Fibroblast of lung (primary cell): ENCODE data around the gene MYLK3. TPM values are rescaled to one million over a fixed set of nuclear protein-coding genes. Genes with fewer than 3 reads are reported as not detected.
A peak's percentile ranks its signal among the peaks of the same experiment; 100 is the strongest.

Source experiments
- DNase-seq, 2 donors: peaks; one replicate each; pipeline versions ENCODE4 v3.0.0 to v3.0.0-alpha.2; 2010; ENCODE audit warnings: low read depth in 2 of 2
- H2AFZ ChIP-seq: 2 replicates; pipeline ENCODE4 v1.5.1; 2012; ENCODE audit warnings: low read length, control low read depth, inconsistent platforms
- H3K27ac ChIP-seq: 2 replicates; pipeline ENCODE4 v1.5.1; 2011; ENCODE audit warnings: low read length, control low read depth; ENCODE audit not compliant: insufficient read depth
- H3K27me3 ChIP-seq: 2 replicates; pipeline ENCODE4 v1.5.1; 2011; ENCODE audit warnings: mild to moderate bottlenecking, low read length; ENCODE audit not compliant: control insufficient read depth, insufficient read depth
- H3K36me3 ChIP-seq: 2 replicates; pipeline ENCODE4 v1.5.1; 2011; ENCODE audit warnings: low read length; ENCODE audit not compliant: control insufficient read depth, insufficient read depth
- H3K4me1 ChIP-seq: 2 replicates; pipeline ENCODE4 v1.5.1; 2011; ENCODE audit warnings: low read length; ENCODE audit not compliant: control insufficient read depth, insufficient read depth; ENCODE audit errors: extremely low read depth
- H3K4me2 ChIP-seq: 2 replicates; pipeline ENCODE4 v1.5.1; 2011; ENCODE audit warnings: low read length, control low read depth; ENCODE audit not compliant: insufficient read depth; ENCODE audit errors: extremely low read depth
- H3K4me3 ChIP-seq, 4 experiments: fragments of 200-600 bp in 1 of 4; sonication (generic) in 1 of 4; replicated peaks in 1 of 4; 2 replicates each; pipeline ENCODE4 v1.5.1; 2011 to 2016; ENCODE audit warnings: low read length in 4 of 4, low read depth in 3 of 4, mild to moderate bottlenecking in 3 of 4, control low read depth in 2 of 4, inconsistent platforms in 1 of 4, mixed read lengths in 1 of 4; ENCODE audit not compliant: insufficient read depth in 1 of 4; ENCODE audit errors: control extremely low read depth in 1 of 4
- H3K79me2 ChIP-seq: 2 replicates; pipeline ENCODE4 v1.5.1; 2012; ENCODE audit warnings: mild to moderate bottlenecking, low read length, inconsistent platforms; ENCODE audit not compliant: control insufficient read depth, insufficient read depth
- H3K9ac ChIP-seq: 2 replicates; pipeline ENCODE4 v1.5.1; 2011; ENCODE audit warnings: mild to moderate bottlenecking, low read length, control low read depth; ENCODE audit not compliant: insufficient read depth
- H3K9me3 ChIP-seq: 2 replicates; pipeline ENCODE4 v1.5.1; 2012; ENCODE audit warnings: low read depth, low read length; ENCODE audit not compliant: control insufficient read depth, insufficient read depth
- H4K20me1 ChIP-seq: 2 replicates; pipeline ENCODE4 v1.5.1; 2011; ENCODE audit warnings: low read length; ENCODE audit not compliant: control insufficient read depth, insufficient read depth; ENCODE audit errors: extremely low read depth
- CTCF ChIP-seq, 2 donors: IDR thresholded peaks in 1 of 2; conservative IDR thresholded peaks in 1 of 2; 1 replicate in 1 of 2; 2 replicates in 1 of 2; pipeline ENCODE4 v1.5.1; 2011 to 2012; ENCODE audit warnings: low read length in 2 of 2, control low read depth in 1 of 2, inconsistent platforms in 1 of 2, low read depth in 1 of 2, mild to moderate bottlenecking in 1 of 2
- EZH2 ChIP-seq: IDR thresholded peaks from 2 replicates; pipeline ENCODE4 v1.5.1; 2012; ENCODE audit warnings: low read length, control low read depth, mild to moderate bottlenecking; ENCODE audit errors: missing control alignments
- polyA plus RNA-seq, 2 donors: library from polyadenylated mRNA; depleted of rRNA in 1 of 2; stranded (reverse) in 1 of 2; unstranded in 1 of 2; fragments of >200 nt; gene quantifications; 2 replicates each; pipeline ENCODE4 v1.2.1, GENCODE V29; 2011 to 2012; ENCODE audit warnings: missing spikeins in 1 of 2
- total RNA-seq: library from RNA; depleted of rRNA; stranded (reverse); fragments of >200 nt; gene quantifications from 2 replicates; pipeline ENCODE4 v1.2.1, GENCODE V29; 2014

The MYLK3 gene
- total and polyA plus RNA-seq, 2 donors (not counting 1 experiment from before 2014, with no cell fraction given), result 0.07 to 0.17 TPM

GRCh38 chr16:46715769-46716305 lies 32.3 kb downstream of the MYLK3 start:
- no peaks in the 10 kb centered on the region for H3K79me2 ChIP-seq
- no peaks in the 10 kb centered on the region for H3K9me3 ChIP-seq
- H3K27me3 ChIP-seq, result no peaks in the 10 kb centered on the region
- H4K20me1 ChIP-seq, result no peaks in the 10 kb centered on the region
- H3K27ac ChIP-seq, result no peak overlapping the region
- peak in 1 of 2 donors; percentile 17 for DNase-seq
- H3K4me2 ChIP-seq, result no peak overlapping the region
- H3K4me1 ChIP-seq, result no peaks in the 10 kb centered on the region
- no peak for TF ChIP-seq EZH2
- TF ChIP-seq CTCF (conservative IDR thresholded peaks at IDR 0.05 in 1 of 2, IDR thresholded peaks at IDR 0.05 in 1 of 2; ENCODE audit: low read depth in 1 of 2, low read length in 2 of 2), result no peak
- no peaks in the 10 kb centered on the region for H3K36me3 ChIP-seq
- no peak overlapping the region for H2AFZ ChIP-seq
- H3K4me3 ChIP-seq, result no peak overlapping the region
- no peak overlapping the region for H3K9ac ChIP-seq

GRCh38 chr16:46714797-46715591 lies 33.1 kb downstream of the MYLK3 start:
- no peaks in the 10 kb centered on the region for H3K79me2 ChIP-seq
- no peak for DNase-seq
- no peaks in the 10 kb centered on the region for H3K36me3 ChIP-seq
- no peak overlapping the region for H3K27ac ChIP-seq
- no peaks in the 10 kb centered on the region for H3K27me3 ChIP-seq
- no peaks in the 10 kb centered on the region for H3K9me3 ChIP-seq
- H4K20me1 ChIP-seq, result no peaks in the 10 kb centered on the region
- no peak overlapping the region for H2AFZ ChIP-seq
- H3K4me2 ChIP-seq, result no peak overlapping the region
- no peak for TF ChIP-seq EZH2
- no peak for TF ChIP-seq CTCF (conservative IDR thresholded peaks at IDR 0.05 in 1 of 2, IDR thresholded peaks at IDR 0.05 in 1 of 2; ENCODE audit: low read depth in 1 of 2, low read length in 2 of 2)
- H3K9ac ChIP-seq, result no peak overlapping the region
- H3K4me3 ChIP-seq, result no peak overlapping the region
- H3K4me1 ChIP-seq, result no peaks in the 10 kb centered on the region

GRCh38 chr16:46713634-46714033 lies 34.5 kb downstream of the MYLK3 start:
- Histone ChIP-seq H3K4me1 (no peaks in the 10 kb centered on the region), H3K27me3 (no peaks in the 10 kb centered on the region), H3K36me3 (no peaks in the 10 kb centered on the region), H3K9me3 (no peaks in the 10 kb centered on the region), H3K4me2 (no peak overlapping the region), H3K9ac (no peak overlapping the region), H3K4me3 (no peak overlapping the region), H3K27ac (no peak overlapping the region), H2AFZ (no peak overlapping the region), H3K79me2 (no peaks in the 10 kb centered on the region), H4K20me1 (no peaks in the 10 kb centered on the region)
- TF ChIP-seq CTCF (conservative IDR thresholded peaks at IDR 0.05 in 1 of 2, IDR thresholded peaks at IDR 0.05 in 1 of 2; ENCODE audit: low read depth in 1 of 2, low read length in 2 of 2), result no peak
- TF ChIP-seq EZH2, result no peak
- DNase-seq, result no peak
